GM23338 (cell line): Measurements from ENCODE around the gene CDC14A. TPM values are rescaled to one million over a fixed set of nuclear protein-coding genes. Genes with fewer than 3 reads are reported as not detected.
A peak's percentile ranks its signal among the peaks of the same experiment; 100 is the strongest.

ENCODE experiments used
- ATAC-seq: fragments of 200-7000 bp; cut with Tn5 transposase; 3 replicates; pipeline ENCODE4 v1.9.1; 2020
- DNase-seq: peaks from one replicate; pipeline ENCODE4 v3.0.0-alpha.2; 2015; ENCODE audit warnings: low spot score
- H2AFZ ChIP-seq: fragments of 200-600 bp; sonication (generic); 2 replicates; pipeline ENCODE4 v1.8.0; 2016; ENCODE audit warnings: antibody characterized with exemption, mild to moderate bottlenecking, moderate library complexity
- H3F3A ChIP-seq: fragments of 200-600 bp; sonication (generic); replicated peaks from 2 replicates; pipeline ENCODE4 v1.8.0; 2017; ENCODE audit warnings: antibody characterized with exemption, mixed run types, low read depth
- H3K27ac ChIP-seq: fragments of 200-600 bp; sonication (generic); 2 replicates; pipeline ENCODE4 v1.6.1; 2016; ENCODE audit warnings: low read depth
- H3K27me3 ChIP-seq: fragments of 200-600 bp; sonication (generic); 2 replicates; pipeline ENCODE4 v1.8.0; 2016; ENCODE audit warnings: mild to moderate bottlenecking, mixed run types, moderate library complexity; ENCODE audit not compliant: insufficient read depth
- H3K36me3 ChIP-seq: fragments of 200-600 bp; sonication (generic); 2 replicates; pipeline ENCODE4 v1.8.0; 2016; ENCODE audit warnings: mild to moderate bottlenecking; ENCODE audit not compliant: insufficient read depth
- H3K4me1 ChIP-seq: fragments of 200-600 bp; sonication (generic); 2 replicates; pipeline ENCODE4 v1.8.0; 2016; ENCODE audit warnings: mild to moderate bottlenecking, moderate library complexity; ENCODE audit not compliant: insufficient read depth
- H3K4me2 ChIP-seq: fragments of 200-600 bp; sonication (generic); 2 replicates; pipeline ENCODE4 v1.7.1; 2017; ENCODE audit warnings: mixed run types
- H3K4me3 ChIP-seq: fragments of 200-600 bp; sonication (generic); 2 replicates; pipeline ENCODE4 v1.6.1; 2016; ENCODE audit warnings: mixed run types
- H3K79me2 ChIP-seq: fragments of 200-600 bp; sonication (generic); replicated peaks from 2 replicates; pipeline ENCODE4 v1.8.0; 2017; ENCODE audit warnings: mild to moderate bottlenecking; ENCODE audit not compliant: insufficient read depth
- H3K9me2 ChIP-seq: fragments of 200-600 bp; sonication (generic); 2 replicates; pipeline ENCODE4 v1.8.0; 2017; ENCODE audit not compliant: insufficient read depth
- H4K20me1 ChIP-seq: fragments of 200-600 bp; sonication (generic); replicated peaks from 2 replicates; pipeline ENCODE4 v1.8.0; 2017; ENCODE audit warnings: mild to moderate bottlenecking; ENCODE audit not compliant: insufficient read depth
- H3K27ac Mint-ChIP-seq: 2 replicates; pipeline ENCODE4 v1.8.0; 2020; ENCODE audit warnings: inconsistent platforms, mild to moderate bottlenecking, moderate library complexity, mixed read lengths
- H3K27me3 Mint-ChIP-seq: 3 replicates; pipeline ENCODE4 v1.8.0; 2022; ENCODE audit warnings: low read depth, mild to moderate bottlenecking, moderate library complexity, mixed read lengths, inconsistent platforms; ENCODE audit not compliant: insufficient read depth, poor library complexity
- H3K36me3 Mint-ChIP-seq: 3 replicates; pipeline ENCODE4 v1.8.0; 2021; ENCODE audit warnings: low read depth, mild to moderate bottlenecking, inconsistent platforms, moderate library complexity, mixed read lengths
- H3K4me1 Mint-ChIP-seq: 3 replicates; pipeline ENCODE4 v1.8.0; 2020; ENCODE audit warnings: mild to moderate bottlenecking, inconsistent platforms, mixed read lengths
- H3K4me3 Mint-ChIP-seq: 3 replicates; pipeline ENCODE4 v1.8.0; 2021; ENCODE audit warnings: moderate library complexity, mild to moderate bottlenecking, inconsistent platforms, mixed read lengths
- H3K9me3 Mint-ChIP-seq: 3 replicates; pipeline ENCODE4 v1.8.0; 2020; ENCODE audit warnings: moderate library complexity, mild to moderate bottlenecking, inconsistent platforms, mixed read lengths
- EZH2 ChIP-seq: fragments of 200-600 bp; sonication (generic); IDR thresholded peaks from one replicate; pipeline ENCODE4 v1.8.0; 2017; ENCODE audit warnings: antibody characterized with exemption, mild to moderate bottlenecking, low read depth; ENCODE audit not compliant: unreplicated experiment
- EZH2phosphoT487 ChIP-seq: fragments of 200-600 bp; sonication (generic); IDR thresholded peaks from one replicate; pipeline ENCODE4 v1.8.1; 2018; ENCODE audit warnings: antibody characterized with exemption; ENCODE audit not compliant: unreplicated experiment
- JUNB ChIP-seq: IDR thresholded peaks from one replicate; pipeline ENCODE4 v1.6.1; 2016; ENCODE audit warnings: antibody characterized with exemption; ENCODE audit not compliant: unreplicated experiment
- POLR2AphosphoS5 ChIP-seq: IDR thresholded peaks from 2 replicates; pipeline ENCODE4 v1.6.1; 2016; ENCODE audit warnings: antibody characterized with exemption, low read depth
- STAT1 ChIP-seq: IDR thresholded peaks from one replicate; pipeline ENCODE4 v1.6.1; 2016; ENCODE audit warnings: antibody characterized with exemption; ENCODE audit not compliant: unreplicated experiment
- ZNF462 ChIP-seq: fragments of 250-450 bp; sonication (Bioruptor Pico); IDR thresholded peaks from 2 replicates; pipeline ENCODE4 v1.5.0; 2020; ENCODE audit warnings: mild to moderate bottlenecking, moderate library complexity
- polyA plus RNA-seq: library from polyadenylated mRNA; unstranded; fragments of >200 nt; fragmentation: Nextera tagmentation; extraction: Ambion mirVana; gene quantifications from 2 replicates; pipeline ENCODE4 v1.2.1, GENCODE V29; 2016
- total RNA-seq: library from RNA; depleted of rRNA; stranded (reverse); fragments of >200 nt; shearing (Covaris generic); gene quantifications from 2 replicates; pipeline ENCODE4 v1.2.3, GENCODE V29; 2014
- TF ChIP-seq, protein P1 (sequence below): IDR thresholded peaks from 2 replicates; pipeline ENCODE4 v1.6.1; 2016; ENCODE audit warnings: antibody characterized with exemption

CDC14A gene
- total and polyA plus RNA-seq, 2 experiments from 2014 or later = 11.1 to 20.8 TPM

- TF ChIP-seq STAT1 = no peak
- TF ChIP-seq ZNF462 (CRISPR knock-in tag) = no peak
- TF ChIP-seq, protein P1, sequence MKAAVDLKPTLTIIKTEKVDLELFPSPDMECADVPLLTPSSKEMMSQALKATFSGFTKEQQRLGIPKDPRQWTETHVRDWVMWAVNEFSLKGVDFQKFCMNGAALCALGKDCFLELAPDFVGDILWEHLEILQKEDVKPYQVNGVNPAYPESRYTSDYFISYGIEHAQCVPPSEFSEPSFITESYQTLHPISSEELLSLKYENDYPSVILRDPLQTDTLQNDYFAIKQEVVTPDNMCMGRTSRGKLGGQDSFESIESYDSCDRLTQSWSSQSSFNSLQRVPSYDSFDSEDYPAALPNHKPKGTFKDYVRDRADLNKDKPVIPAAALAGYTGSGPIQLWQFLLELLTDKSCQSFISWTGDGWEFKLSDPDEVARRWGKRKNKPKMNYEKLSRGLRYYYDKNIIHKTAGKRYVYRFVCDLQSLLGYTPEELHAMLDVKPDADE = no peak
These were observed 105.4 kb downstream of the CDC14A start (continued) for GRCh38 chr1:100457683-100458082.

DNA sequence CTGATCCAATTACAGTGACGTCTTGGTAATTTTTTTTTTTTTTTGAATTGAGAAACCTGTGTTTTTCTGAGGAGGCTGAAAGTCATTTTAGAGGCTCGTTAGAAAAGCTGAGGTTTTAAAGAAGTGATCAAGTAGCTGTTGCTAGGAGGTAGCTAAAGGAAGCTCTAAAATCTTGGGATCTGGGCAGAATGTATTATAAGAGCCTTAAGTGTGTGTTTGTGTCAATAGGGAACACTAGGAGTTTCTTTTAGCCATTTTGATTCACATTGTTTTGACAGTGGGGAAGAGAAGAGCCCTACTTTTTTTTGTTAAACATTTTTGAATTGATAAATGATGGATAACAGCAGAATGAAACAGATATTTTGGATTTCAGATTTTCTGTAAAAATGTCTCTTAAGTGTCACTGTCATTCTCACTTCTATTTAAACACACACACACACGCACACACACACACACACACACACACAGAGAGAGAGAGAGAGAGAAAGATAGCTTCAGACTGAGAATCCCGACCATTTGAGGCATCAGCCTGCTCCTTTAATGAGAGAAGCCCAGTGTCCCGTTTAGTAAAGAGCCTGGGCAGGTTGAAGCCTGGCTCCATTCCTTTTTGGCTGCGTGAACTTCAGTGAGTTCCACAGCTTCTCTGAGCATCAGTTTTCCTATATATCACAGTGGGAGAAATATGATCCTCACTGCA, 106.5 kb downstream of the CDC14A start:
- Histone ChIP-seq H3K9me2 (no peaks in the 10 kb centered on the region), H3K79me2 (no peaks in the 10 kb centered on the region), H2AFZ (no peak overlapping the region), H3K36me3 (no peaks in the 10 kb centered on the region), H3K4me2 (peak overlapping the region; percentile 28; the same call in 1 of the 2 replicates), H3F3A (no peaks in the 10 kb centered on the region), H3K4me3 (no peak overlapping the region), H3K27ac (peak overlapping the region; percentile 63), H3K4me1 (peaks cover 28% of the 10 kb centered on the region), H4K20me1 (no peaks in the 10 kb centered on the region; the same call in 1 of the 2 replicates), H3K27me3 (no peaks in the 10 kb centered on the region)
- peaks cover 41% of the 10 kb centered on the region for H3K4me1 Mint-ChIP-seq
- ATAC-seq = peak; percentile 29
- no peaks in the 10 kb centered on the region; the same call in 2 of the 3 replicates for H3K9me3 Mint-ChIP-seq
- peak; percentile 65 for DNase-seq
- peaks cover 5% of the 10 kb centered on the region for H3K27me3 Mint-ChIP-seq
- H3K36me3 Mint-ChIP-seq = peaks cover under 1% of the 10 kb centered on the region; the same call in 2 of the 3 replicates
- H3K27ac Mint-ChIP-seq = peak overlapping the region; percentile 17; the same call in 1 of the 2 replicates
- H3K4me3 Mint-ChIP-seq = no peak overlapping the region
- no peak for TF ChIP-seq STAT1
- TF ChIP-seq EZH2 = no peak
- no peak for TF ChIP-seq JUNB
- TF ChIP-seq, protein P1 = no peak
- TF ChIP-seq POLR2AphosphoS5 = no peak
- no peak for TF ChIP-seq EZH2phosphoT487
